Renal cortex interstitium (tissue), 11 donors: Measurements from ENCODE around the gene ACTA2. TPM values are rescaled to one million over a fixed set of nuclear protein-coding genes. Genes with fewer than 3 reads are reported as not detected.

ENCODE experiments used
- DNase-seq, 11 donors: peaks; one replicate each; pipeline ENCODE4 v3.0.0-alpha.2; 2013; ENCODE audit warnings: low read depth in 9 of 11, low spot score in 4 of 11; ENCODE audit errors: extremely low read depth in 1 of 11
- polyA plus RNA-seq, 3 donors: library from polyadenylated mRNA; unstranded; fragments of 120-200 nt; gene quantifications; one replicate each; pipeline ENCODE4 v1.2.1, GENCODE V29; 2013; ENCODE audit not compliant: insufficient read length in 3 of 3

The ACTA2 gene
- polyA plus RNA-seq, 3 donors = 139 to 194 (median 183) TPM

DNA sequence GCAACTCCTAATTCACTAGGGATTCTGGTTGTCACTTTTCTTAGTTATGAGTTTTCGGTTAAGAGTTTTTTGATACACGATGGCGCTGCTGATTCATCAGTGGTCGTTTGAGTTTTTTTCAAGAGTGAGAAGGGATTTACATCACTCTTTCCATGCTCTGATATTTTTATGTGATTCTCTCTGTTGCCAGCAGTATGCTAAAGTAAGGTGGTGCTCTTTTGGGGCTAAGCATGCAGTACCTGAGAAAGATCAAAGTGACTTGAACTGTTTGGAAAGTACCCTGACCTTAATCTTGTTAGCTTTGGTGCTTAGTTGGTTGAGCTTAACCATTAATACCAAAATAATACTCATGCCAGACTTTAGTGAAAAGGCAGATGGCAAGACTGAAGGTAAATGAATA, 44.4 kb downstream of the ACTA2 start:
- no peak for DNase-seq

DNA sequence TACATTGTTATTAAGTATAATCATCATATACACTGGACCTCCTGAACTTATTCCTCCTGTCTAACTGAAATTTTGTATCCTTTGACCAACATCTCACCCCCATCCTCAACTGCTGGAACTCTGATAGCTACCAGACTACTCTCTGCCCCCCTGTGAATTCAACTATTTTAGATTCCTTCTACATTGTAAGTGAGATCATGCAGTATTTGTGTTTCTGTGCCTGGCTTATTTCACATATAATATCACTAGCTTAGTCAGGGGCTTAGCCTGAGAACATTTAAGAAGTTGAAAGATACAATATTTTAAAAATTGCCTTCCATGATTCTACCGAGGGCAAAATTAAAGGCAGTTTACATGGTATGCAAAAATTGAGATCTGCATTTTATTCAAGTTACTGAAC, 45.7 kb downstream of the ACTA2 start:
- DNase-seq = no peak

DNA sequence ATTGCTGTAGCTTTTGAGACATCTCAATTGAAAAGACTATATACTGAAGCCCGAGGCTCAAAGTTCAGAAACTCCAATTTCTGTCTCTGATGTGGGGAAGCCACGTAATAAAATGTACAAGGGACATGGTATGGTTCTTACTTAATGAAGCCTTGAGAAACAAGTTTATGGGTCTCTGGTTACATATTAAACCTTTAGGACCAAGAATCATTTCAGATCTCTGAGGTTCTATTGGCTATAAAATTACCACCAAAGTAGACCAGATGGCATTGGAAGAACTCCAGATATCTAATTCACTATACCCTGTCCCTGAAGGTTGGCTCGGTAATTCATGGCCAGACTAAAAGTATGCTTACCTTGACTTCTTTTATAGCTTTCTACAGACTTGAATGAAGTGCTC, 48.9 kb downstream of the ACTA2 start:
- DNase-seq = no peak

DNA sequence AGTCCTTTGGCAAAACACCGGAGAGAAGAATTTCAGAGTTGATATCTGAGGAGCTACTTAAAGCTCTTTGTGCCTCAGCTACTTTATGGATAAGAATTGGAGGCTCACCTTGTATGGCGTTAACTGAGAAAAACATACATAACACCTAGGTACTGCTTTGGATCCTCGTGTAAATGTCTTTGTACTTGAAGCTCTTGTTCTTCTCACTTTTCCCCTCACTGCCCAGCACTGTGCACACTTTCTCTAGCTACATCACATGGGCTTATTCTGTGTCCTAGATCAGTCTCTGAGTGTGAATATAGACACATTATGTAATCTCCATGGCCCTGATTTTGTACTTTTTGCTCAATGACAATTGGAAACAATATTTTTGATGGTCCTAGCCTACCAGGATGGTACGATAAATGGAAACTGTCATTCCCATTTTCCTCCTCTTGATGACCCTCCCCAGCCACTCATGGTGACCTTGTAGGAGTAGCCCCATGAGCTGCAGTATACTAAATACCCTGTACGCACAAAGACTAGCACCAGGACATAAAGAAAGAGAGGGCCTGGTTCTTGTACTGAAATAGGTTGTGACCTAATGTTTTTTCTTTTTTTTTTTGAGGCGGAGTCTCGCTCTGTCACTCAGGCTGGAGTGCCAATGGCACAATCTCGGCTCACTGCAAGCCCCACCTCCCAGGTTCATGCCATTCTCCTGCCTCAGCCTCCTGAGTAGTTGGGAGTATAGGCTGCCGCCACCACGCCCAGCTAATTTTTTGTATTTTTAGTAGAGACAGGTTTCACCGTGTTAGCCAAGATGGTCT, 50.4 kb downstream of the ACTA2 start:
- DNase-seq = no peak

DNA sequence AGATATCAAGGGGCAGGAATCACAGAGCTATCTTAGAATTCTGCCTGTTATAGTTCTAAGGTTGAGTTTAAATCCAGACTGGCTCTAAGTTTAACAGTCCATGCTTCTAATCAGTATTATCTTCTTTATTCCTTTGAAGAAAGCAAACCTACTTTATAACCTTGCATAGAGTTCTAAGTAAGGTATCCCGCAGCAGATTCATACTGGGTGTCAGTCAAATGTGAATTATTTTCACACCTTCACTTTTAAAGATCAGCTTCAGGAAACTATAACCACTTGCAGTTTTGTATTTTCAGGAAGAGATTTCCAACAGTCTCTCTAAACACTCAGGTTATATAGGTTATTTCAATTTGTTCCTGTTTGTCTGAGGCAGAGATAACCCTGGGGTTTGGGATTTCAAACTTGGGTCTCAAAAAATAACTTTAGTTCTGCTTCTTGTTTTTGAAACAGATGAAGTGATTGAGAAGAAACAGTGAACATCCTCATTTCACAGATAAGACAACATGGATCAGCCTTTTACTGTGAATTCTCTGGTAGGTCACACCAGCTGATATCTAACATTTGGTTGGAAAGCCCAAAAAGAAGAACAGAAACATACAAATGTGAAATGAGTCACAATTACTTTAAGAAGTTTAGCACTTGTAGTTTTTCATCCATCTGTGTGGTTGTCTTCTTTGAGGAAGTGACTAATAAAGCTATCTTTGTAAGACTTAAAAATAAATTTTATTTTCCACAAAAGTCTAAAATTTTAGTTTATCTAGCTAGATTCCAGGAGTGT, 51.2 kb downstream of the ACTA2 start:
- DNase-seq = no peak

DNA sequence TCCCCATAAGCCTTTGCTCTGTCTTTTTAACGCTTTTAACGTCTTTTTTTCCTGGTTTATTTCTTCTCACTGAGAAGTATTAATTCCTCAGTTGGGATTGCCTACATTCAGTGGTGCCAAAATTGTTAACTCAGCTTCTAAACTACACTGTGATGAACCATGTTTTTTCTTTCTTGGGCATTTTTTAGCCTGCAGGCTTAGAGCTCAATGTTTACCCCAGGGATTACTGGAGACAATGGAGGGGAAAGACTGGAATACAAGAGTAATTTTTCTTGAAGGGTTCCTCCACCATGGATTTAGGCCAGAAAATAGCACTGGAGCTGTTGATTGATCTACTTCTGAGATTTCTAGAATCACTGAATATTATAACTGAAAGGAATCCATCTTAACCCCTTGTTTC, 52.7 kb downstream of the ACTA2 start:
- DNase-seq = no peak

- DNase-seq = no peak
Measured at GRCh38 chr10:88898727-88899126, 53.8 kb downstream of the ACTA2 start.

DNA sequence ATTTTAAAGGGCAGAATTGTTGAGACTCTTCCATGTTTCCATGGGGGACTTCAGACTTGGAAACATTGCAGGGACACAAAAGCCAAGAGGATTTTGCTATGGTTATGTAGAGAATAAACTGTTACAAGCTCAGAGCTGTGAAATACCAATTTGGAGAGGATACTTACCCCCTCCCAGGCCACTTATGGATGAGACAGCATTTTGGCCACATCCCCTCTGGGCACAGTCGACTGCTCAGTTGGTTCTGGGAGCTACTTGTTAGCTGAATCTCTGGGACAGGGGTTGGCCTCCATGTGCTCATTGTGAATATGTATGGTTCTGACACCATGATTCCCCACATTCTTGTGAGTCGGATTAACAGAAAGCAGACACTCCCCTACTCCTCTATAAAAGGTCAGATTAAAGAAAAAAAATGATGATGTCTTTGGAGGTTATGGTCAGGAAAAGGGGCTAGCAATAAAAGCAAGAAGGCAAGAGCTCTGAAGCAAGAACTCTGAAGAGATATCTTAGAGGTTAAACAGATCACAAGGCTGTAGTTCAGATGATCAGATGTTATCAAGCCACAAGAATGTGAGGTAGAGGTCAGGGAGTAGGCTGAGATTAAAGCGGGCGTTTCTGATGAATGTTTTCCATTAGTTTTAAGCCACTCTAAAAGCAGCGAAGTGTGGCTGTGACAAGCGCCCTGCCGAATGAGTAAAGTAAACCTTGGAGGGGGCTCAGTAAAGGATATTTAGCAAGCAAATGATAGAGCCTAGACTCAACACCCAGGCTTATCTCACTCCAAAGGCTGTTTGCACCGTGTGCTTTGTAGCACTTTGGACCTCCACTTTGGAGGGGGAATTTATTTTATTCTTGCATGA, 55.3 kb downstream of the ACTA2 start:
- no peak for DNase-seq

GRCh38 chr10:88896372-88896993, 56.1 kb downstream of the ACTA2 start:
- no peak for DNase-seq

DNA sequence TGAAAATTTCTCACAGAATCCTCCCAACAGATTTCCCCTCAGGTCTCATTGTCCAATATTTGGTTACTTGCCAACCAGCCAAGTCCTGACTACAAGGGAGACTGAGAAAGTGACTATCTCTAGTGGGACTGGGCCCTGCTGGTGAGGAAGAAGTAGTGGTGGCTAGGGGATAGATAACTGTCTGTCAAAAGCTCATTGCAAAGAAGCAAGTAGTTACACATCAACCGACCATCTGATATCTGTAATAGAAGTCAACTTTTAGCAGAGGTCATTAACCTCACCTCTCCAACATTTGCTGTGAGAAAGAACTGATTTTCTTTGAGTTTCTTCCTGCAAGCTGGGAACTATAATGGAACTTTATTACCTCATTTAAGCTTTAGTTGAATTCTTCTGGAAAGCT, 57.3 kb downstream of the ACTA2 start:
- DNase-seq = no peak

- DNase-seq = no peak
Measured at GRCh38 chr10:88893611-88894010, 59.0 kb downstream of the ACTA2 start.

GRCh38 chr10:88892222-88892967, 60.2 kb downstream of the ACTA2 start:
- DNase-seq = no peak

- DNase-seq = no peak
Measured at GRCh38 chr10:88890681-88891381, 61.7 kb downstream of the ACTA2 start.

DNA sequence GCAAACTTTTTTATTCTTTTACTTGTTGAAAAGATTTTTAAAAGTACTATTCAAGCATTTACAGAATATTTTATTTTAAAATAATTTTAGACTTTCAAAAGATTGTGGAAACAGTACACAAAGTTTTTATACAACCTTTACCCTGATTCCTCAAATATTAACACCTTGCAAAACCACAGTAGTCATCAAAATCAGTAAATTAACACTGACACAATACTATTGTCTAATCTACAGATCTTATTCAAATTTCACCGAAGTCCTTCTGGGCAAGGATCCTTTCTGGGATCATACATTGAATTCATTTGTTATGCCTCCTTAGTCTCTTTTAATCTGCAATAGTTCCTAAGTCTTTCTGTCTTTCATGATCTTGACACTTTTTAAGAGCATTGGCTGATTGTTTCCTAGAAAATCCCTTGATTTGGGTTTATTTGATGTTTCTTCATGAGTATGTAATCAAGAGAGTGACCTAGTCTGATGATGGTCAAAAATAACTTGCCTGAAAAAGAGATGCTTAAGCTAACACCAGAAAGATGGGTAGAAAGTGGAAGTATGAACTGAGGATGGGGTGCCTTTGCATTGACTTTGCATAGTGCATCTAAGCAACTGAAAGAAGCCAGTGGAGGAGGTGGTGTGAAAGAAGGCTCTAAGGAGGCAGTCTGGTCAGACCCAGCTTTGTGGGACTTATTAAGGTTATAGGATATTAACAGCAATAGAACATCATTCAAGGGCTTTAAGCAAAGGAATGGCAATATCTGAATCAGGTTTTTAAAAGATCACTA, 62.8 kb downstream of the ACTA2 start:
- no peak for DNase-seq

DNA sequence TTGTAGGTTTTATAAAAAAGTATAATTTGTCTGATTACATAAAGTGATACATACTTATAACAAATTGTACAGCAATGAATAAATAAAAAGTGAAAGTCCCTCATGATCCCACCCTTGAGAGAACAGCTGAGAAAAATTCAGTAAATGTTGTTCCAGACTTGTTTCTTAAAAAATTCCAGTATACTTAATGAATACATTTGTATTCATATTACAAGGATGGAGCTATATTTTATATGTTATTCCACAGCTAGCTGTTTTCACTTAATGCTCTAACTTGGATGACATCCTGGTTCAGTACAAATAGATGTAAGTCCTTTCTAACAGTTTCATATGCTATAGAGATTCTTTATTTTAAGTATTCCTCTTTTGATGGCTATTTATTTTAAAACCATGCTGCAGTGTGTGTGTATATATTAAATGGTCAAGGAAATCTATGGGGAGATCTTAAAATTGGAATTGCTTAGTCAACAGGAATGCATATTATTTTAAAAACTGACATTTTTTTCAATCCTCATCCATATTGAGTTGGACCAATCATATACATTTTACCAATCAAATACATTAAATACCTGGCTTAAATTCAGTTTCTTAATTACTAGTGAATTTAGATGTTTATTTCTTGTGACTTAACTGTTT, 63.6 kb downstream of the ACTA2 start:
- no peak for DNase-seq

DNA sequence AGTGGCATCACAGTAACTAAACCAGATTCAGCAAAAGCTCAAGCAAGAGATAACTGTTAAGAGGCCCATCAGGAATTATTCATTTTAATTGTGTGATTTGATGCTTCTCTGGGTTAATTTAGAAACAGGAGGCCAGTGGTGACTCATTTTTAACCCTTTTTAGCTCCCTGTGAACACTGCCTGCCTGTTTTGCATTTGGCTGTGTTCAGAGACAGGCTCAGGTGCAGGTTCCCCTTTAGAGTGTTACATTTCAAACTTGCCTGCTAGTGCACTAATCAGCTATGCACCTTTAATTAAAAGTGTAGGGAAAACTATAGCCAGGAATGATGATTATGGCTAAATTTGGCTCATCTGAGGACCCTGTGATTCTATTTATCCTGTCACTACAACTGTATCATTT, 66.0 kb downstream of the ACTA2 start:
- DNase-seq = no peak
